GM15510 (cell line): ENCODE results near the gene SH3D19.

Experiments used
- POLR2A ChIP-seq: IDR thresholded peaks from 3 replicates; pipeline ENCODE4 v1.6.1; 2011; ENCODE audit warnings: borderline replicate concordance; ENCODE audit not compliant: insufficient read length; ENCODE audit errors: extremely low read depth

The SH3D19 gene

DNA sequence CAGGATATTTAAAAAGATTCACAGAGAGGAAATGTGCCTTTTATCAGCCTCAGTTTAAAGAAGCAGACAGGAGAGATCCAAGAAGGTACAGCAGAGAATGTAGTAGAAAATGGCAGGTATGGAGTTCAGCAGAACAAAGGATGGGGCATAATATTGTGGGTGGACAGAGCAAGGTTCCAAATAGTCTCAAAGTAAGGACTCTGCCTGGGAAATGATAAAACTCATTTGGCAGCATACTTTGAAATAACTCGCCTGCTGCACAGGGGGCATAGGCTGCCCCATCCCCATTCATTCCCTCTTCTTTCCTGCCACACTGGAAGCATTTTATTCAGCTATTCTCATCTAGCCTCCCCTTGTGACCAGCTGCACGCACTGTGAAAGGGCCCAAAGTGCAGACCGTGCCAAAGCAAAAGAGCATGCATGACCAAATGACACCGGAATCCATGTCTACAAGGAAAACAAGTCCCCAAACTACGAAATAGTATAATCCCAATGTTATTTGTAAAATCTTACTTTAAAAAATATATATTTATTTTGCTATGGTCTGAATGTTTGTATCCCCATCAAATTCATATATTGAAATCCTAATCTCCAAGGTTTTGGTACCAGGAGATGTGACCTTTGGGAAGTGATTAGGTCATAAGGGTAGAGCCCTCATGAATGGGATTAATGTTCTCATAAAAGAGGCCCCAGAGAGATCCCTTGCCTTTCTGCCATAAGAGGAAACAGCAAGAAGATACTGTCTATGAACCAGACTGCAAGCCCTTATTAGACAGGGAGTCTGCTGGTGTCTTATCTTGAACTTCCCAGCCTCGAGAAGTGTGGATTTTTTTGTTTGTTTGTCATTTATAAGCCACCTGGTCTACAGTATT, 125.8 kb downstream of the SH3D19 start:
- no peak for TF ChIP-seq POLR2A

DNA sequence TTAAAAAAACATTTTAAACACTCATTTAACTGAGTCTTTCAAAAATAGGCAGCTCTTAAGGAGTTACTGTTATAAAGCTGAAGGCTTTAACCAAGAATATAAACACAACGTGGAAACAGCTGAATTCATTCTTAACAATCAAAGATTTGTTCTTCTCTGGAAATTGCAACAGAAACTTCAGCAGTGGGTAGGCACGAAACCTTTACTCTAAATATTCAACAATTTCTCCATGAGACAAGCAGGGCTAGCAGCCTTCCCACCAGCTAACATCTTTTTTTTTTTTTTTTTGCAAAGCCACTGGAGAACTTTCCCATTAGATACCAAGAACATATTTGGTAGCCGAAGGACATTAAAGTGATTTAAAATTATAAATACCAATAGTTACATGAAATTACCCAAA, 126.7 kb downstream of the SH3D19 start:
- no peak for TF ChIP-seq POLR2A

DNA sequence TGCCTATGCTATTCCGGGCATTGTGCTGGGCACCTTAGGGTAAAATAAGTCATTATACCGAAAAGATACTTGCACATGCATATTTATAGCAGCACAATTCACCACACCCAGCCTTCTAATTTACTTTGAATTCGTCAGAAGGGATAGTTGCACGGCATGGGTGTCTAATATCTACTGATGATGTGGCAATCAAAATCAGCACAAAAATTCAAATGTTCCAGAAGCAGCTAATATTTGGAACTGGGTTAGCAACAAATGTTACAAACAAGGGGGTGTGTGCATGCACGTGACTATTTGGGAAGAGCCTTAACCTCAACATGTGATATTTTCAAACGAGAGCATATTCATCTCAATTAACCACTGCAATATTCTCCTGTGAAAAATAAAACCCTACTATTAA, 128.2 kb downstream of the SH3D19 start:
- no peak for TF ChIP-seq POLR2A

DNA sequence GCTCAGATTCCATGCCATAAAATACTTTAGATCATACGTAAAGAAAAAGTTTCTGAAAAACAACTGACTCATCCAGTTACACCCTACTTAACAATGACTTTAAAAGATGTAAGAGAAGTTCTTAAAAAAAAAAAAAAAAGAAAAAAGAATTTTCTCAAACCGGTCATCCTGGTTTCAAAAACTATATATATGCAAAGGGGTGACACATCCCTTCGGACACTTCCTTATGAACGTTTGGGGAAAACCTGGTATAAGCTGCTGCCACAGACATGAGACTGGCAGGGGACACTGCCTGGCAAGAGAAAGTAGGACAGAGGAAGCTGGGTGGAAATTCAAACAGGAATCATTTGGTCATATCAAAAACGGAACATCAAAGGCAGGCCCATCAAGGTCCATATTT, 129.6 kb downstream of the SH3D19 start:
- no peak for TF ChIP-seq POLR2A

DNA sequence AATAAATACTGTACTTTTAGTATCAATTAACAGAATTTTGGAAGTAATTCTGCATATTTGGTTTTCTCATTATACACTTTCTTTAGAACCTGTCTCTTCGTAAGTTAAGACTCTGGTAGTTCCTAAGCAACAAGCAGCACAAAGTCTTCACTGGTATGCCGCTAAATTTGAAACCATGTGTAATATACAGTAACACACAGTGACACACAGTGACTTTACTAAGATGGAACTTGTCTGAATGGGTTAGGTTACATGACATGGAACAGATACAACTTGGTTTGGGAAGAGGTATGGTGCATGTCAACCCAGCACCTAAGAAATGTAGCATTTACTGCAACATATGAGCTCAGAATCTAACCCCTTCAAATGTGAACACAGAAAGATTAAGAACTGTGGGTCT, 132.0 kb downstream of the SH3D19 start:
- no peak for TF ChIP-seq POLR2A

DNA sequence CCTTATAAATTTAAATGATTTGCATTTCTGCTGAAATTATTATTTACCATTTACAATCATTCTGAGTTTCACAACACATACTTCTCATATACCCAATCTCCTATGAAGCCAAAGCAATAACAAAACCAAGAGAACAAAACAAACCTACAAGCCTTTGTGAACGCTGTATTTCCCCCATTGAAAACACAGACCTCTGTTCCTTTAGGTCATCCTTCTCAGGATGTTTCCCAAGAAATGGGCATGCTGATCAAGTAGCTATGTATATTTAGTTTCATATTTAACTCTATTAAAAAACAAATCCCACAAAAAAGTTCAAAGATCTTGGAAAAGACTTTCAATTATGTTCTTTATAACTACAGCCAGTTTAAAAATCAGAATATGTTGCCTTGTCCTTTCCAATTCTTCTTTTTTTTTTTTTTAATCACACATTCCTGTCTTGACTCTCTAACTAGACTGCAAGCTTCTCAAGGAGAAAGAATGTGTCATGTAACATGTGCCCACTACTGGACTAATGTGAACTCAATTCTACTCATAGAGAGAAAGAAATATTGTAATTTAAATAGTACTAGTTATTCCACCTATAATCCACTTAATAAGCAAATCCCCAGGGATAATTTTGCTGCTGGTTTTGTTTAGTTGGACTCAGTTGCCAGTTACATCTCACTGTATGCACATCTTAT, 132.7 kb downstream of the SH3D19 start:
- no peak for TF ChIP-seq POLR2A

DNA sequence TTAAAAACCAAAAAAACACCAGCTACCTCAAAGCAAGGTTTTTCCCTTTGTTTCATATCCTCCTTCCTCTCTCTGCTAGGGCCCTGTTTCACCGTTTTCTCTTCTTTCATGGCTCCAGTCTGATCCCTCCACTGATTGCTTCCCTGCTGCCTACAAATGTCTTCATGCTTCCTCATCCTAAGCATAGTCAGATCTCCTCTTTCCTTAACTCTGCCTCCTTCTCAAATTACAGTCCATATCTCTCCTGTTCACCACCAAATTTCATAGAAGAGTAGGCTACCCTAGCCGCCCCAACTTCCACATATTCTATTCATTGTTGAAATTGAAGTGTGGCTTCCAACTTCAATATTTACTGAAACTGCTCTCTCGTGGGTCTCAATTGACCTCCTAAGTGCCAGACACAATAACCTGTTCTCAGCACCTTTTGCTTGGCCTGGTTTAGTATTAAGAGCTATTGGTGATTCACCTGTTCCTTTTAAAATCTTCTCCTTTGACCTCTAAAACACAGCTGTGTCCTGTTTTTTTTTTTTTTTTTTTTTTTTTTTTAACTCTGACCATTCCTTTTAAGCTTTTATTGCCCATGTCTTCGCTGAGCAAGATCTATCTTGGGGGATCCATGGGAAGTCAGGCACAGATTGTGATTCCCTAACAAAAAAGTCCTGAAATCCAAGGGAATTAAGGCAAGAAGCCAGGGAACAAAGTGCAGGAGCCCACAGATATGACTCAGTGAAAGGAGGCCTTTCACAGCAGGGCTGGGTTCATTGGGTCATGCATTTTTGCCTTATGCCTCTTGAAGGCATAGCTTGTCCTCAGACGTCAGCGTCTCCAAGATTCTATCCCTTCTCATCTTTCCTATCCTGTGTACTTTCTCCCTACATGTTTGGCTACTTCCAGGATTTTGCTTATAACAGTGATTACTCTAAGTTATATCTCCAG, 140.6 kb downstream of the SH3D19 start:
- TF ChIP-seq POLR2A: no peak

DNA sequence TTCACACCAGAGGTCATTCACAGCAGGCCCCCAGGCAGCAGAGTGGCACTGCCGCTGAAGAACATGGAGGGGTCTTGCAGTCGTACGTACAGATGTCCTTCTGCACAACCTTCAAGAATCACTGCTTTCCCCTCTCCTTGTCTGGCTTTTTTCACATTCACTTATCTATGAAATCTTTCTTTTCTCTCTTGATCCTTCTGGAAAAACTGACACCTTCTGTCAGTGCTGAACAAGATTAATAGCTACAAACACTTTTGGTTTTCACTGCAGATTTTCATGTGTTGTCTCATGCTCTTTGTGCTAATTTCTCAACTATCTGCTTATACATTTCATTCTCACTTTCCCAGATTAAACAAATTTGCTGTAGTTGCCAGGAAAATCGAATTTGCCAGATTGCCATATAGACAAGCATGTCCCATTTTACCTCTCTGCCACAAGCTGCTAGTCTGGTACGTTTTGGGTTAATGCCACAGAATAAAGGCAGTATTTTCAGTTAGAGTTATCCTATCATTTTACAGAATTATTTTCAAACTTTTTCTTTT, 142.9 kb downstream of the SH3D19 start:
- TF ChIP-seq POLR2A: no peak

DNA sequence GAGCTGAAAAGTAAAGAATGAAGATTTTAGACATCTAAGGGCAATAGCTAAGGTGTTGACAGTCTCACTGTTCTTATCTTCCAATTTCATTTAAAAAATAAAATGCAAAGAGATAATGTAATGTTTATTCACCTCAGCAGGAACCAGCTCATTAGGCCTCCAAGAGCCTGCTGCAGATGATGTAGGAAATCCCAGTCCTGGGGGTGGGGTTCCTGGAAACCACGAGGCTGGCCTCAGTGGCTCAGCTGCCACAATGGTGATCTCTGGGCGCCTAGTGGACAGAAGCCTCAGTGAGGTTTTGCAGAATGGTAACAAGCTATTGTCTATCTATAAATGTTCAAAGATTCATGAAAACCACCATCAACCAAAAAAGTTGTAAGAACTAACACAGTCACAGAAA, 148.7 kb downstream of the SH3D19 start:
- no peak for TF ChIP-seq POLR2A

DNA sequence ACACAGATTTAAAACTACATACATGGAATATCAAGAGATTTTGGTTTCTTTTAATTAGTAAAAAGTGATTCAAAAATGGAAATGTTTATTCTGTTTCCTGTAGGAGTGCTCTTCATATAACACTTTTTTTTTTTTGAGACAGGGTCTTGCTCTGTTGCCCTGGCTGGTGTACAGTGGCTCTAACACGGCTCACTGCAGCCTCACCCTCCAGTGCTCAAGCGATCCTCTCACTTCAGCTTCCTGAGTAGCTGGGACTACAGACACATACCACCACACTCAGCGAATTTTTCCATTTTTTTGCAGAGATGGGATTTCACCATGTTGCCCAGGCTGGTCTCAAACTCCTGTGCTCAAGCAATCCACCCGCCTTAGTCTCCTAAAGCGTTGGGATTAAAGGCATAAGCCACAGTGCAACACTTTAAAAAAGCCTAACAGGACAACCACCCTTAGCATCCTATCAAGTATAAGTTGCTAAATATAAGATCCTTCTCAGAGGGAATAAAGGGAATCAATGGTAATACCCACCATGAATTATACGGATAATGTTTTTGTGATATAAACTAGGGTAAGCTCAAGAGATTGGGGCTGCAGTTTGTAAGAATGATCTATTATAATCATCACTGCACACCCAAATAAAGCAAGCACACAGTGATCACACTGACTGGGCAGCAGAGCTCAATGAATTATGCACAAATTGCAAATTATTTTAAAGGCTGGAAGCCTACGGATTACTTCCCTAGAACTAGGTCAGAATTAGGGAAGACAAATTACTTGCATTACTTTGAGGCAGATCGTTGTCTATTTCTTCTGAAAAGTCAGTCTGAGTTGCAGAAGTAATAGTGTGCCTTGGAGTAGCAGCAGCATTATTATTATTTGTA, 149.4 kb downstream of the SH3D19 start:
- no peak for TF ChIP-seq POLR2A

DNA sequence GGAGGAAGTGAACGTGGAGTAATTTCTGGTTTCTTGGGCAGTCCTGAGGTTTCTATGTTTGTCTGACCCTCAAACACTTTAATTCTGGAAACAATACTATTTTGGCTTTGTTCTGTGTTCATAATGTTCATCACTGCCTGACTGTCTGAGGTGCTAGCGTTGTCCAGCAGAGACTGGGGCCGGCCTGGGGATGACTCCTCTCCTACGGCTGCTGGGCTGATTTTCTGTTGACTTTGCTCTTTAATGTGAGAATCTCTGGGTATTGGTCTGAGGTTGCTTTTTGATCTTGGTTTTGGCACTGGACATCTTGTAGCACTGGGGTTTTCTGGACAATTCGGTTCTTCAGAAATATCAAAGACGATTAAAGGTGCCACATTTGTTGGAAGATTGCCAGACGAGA, 150.2 kb downstream of the SH3D19 start:
- no peak for TF ChIP-seq POLR2A

DNA sequence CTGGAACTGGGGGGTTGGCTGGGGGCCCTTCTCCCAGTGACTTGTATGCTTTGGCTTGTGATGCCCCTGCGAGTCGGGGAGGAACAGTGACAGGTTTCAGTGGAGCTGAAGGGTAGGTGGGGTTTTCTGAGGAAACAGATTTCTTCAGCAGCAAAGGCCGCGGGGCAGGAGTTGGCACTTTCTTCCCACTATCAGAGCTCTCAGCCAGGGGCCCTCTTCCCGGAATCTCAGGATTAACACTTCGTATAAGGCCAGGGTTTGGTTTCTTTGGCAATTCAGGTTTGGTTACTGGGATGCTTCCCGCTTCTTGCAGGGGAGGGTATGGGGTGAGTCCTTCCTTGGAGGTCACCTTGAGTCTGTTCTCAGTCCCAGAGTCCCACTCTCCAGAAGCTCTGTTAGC, 150.6 kb downstream of the SH3D19 start:
- TF ChIP-seq POLR2A: no peak

DNA sequence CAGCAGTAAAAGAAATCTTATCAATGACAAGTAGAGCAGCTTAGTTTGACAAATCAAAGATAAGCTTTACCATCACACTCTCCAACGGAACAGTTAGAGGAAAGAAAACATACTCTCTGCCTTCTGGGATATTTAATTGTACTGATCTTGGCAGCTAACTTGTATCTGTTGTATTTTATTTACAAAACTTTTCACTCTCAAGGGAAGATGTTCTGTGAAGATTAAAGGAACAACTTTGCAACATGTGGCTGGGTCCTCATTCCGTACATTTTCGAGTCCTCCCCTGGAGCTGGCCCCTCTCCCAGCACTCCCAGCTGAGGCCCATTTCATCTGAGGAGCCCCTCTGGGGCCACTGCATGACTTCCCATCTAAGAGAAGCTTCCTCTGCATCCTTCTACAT, 151.5 kb downstream of the SH3D19 start:
- no peak for TF ChIP-seq POLR2A

DNA sequence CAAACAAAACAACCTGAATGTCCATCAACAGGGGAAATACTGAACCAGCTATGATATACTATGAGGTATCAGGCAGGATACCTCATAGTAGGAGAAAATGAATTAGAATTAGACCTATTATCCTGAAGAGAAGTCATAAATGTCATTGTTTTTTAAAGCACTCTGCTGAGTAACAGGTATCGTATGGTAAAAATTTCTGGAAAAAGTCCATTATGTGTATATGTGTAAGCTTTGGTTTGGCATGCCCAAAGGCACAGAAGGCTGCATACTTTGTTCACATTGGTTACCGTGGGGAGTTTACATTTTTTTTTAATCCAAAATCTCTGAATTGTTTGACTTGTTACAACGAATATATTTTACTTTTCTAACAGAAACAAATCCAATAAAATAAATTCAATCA, 155.5 kb downstream of the SH3D19 start:
- no peak for TF ChIP-seq POLR2A
